ENCODE measurements around the gene TRDN. TPM values are rescaled to one million over a fixed set of nuclear protein-coding genes. Genes with fewer than 3 reads are reported as not detected.
"Not testable (repeated sequence)": the region's sequence is repeated elsewhere in the genome, so short reads cannot be mapped to it uniquely, and the experiment has no call there.

The TRDN gene
- total RNA-seq, 5 donors from 2014 or later (not counting 1 experiment from before 2014, with no cell fraction given): not detected

DNA sequence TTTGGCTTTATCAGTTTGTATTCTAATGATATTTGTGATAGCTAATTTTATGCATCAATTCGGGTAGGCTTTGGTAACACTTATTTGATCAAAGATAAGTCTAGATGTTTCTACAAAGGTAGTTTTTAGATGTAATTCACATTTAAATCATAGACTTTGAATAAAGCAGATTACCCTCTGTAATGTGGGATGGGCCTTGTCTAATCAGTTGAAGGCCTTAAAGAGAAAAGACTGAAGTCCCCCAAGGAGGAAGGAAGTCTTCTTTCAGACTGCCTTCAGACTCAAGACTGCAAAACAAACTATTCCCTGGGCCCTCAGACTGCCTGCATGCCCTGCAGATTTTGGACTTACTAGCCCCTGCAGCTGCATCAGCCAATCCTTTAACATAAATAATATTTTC lies 178.5 kb downstream of the TRDN start:
- WGBS (ENCODE audit: insufficient coverage): no CpG with 5 or more reads among the region's 1 CpG
- CTCF ChIA-PET: no interaction called here
- H3K36me3 Mint-ChIP-seq: no peaks in the 10 kb centered on the region

GRCh38 chr6:123456836-123457235 lies 179.9 kb downstream of the TRDN start:
- ATAC-seq (replicated peaks in 1 of 4) (no peak), DNase-seq (no peak)
- H3K27me3 ChIP-seq (replicated peaks in 1 of 2; ENCODE audit: control insufficient read depth in 2 of 2, extremely low read depth in 1 of 2, insufficient read depth in 2 of 2, low read length in 1 of 2): no peaks in the 10 kb centered on the region
- Mint-ChIP-seq H3K36me3 (no peaks in the 10 kb centered on the region), H3K9me3 (peaks cover 3 to 17% (median 4%) of the 10 kb centered on the region in 3 donors), H3K4me3 (no peak overlapping the region), H3K27me3 (no peaks in the 10 kb centered on the region), H3K4me1 (no peaks in the 10 kb centered on the region), H3K27ac (no peak overlapping the region)
- WGBS (ENCODE audit: insufficient coverage): no CpG with 5 or more reads among the region's 3 CpGs
- no peaks in the 10 kb centered on the region for H3K4me1 ChIP-seq (ENCODE audit: control insufficient read depth in 1 of 2, extremely low read depth in 1 of 2, insufficient read depth in 2 of 2, low read length in 2 of 2)
- CTCF ChIA-PET: interaction anchor here in 1 of 2 donors (0.6 kb wide), 1 partner anchor 200 kb away, joined by 4 read pairs; no protein-coding TSS in a partner anchor
- POLR2A ChIA-PET: no interaction called here
- H3K4me3 ChIP-seq (ENCODE audit: control insufficient read depth in 1 of 2, extremely low read depth in 1 of 2, low read length in 1 of 2): no peak overlapping the region
- no peaks in the 10 kb centered on the region for H3K36me3 ChIP-seq (ENCODE audit: control insufficient read depth in 2 of 2, extremely low read depth in 1 of 2, insufficient read depth in 1 of 2, low read length in 1 of 2)
- no peak overlapping the region for H3K27ac ChIP-seq (ENCODE audit: low read length)
- H3K9me3 ChIP-seq: no peaks in the 10 kb centered on the region

More for the DNA sequence above, 178.5 kb downstream of the TRDN start:
- Mint-ChIP-seq H3K9me3 (peaks cover 3 to 6% (median 4%) of the 10 kb centered on the region in 3 donors), H3K27ac (no peak overlapping the region), H3K4me1 (no peaks in the 10 kb centered on the region), H3K27me3 (no peaks in the 10 kb centered on the region), H3K4me3 (no peak overlapping the region)
- H3K27ac ChIP-seq (ENCODE audit: low read length): no peak overlapping the region
- no peaks in the 10 kb centered on the region for H3K36me3 ChIP-seq (ENCODE audit: control insufficient read depth in 2 of 2, extremely low read depth in 1 of 2, insufficient read depth in 1 of 2, low read length in 1 of 2)
- DNase-seq: no peak
- H3K4me1 ChIP-seq (ENCODE audit: control insufficient read depth in 1 of 2, extremely low read depth in 1 of 2, insufficient read depth in 2 of 2, low read length in 2 of 2): no peaks in the 10 kb centered on the region
- no peaks in the 10 kb centered on the region for H3K27me3 ChIP-seq (replicated peaks in 1 of 2; ENCODE audit: control insufficient read depth in 2 of 2, extremely low read depth in 1 of 2, insufficient read depth in 2 of 2, low read length in 1 of 2)
- no peaks in the 10 kb centered on the region for H3K9me3 ChIP-seq
- POLR2A ChIA-PET: no interaction called here
- H3K4me3 ChIP-seq (ENCODE audit: control insufficient read depth in 1 of 2, extremely low read depth in 1 of 2, low read length in 1 of 2): no peak overlapping the region
- ATAC-seq (replicated peaks in 1 of 4): no peak

DNA sequence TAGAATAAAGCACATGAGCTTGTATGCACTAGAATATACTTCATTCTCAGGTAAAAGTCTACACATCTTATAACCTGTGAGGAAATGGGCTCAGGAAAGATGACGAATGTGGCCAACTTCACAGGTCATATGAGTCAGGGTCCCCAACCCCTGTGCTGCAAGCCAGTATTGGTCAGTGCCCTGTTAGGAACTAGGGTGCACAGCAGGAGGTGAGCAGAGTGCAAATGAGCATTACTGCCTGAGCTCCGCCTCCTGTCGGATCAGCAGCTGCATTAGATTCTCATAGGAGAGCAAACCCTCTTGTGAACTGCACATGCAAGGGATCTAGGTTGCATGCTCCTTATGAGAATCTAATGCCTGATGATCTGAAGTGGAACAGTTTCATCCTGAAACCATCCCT lies 182.3 kb downstream of the TRDN start:
- no peaks in the 10 kb centered on the region for H3K4me1 Mint-ChIP-seq
- Histone ChIP-seq H3K9me3 (no peaks in the 10 kb centered on the region), H3K27me3 (replicated peaks in 1 of 2; ENCODE audit: control insufficient read depth in 2 of 2, extremely low read depth in 1 of 2, insufficient read depth in 2 of 2, low read length in 1 of 2) (no peaks in the 10 kb centered on the region), H3K4me3 (ENCODE audit: control insufficient read depth in 1 of 2, extremely low read depth in 1 of 2, low read length in 1 of 2) (no peak overlapping the region), H3K4me1 (ENCODE audit: control insufficient read depth in 1 of 2, extremely low read depth in 1 of 2, insufficient read depth in 2 of 2, low read length in 2 of 2) (no peaks in the 10 kb centered on the region), H3K36me3 (ENCODE audit: control insufficient read depth in 2 of 2, extremely low read depth in 1 of 2, insufficient read depth in 1 of 2, low read length in 1 of 2) (no peaks in the 10 kb centered on the region), H3K27ac (ENCODE audit: low read length) (no peak overlapping the region)
- ATAC-seq (replicated peaks in 1 of 4) (no peak), DNase-seq (no peak)
- no peaks in the 10 kb centered on the region for H3K27me3 Mint-ChIP-seq
- no peak overlapping the region for H3K27ac Mint-ChIP-seq
- 90% methylated on average over 3 of the region's 3 CpGs for WGBS (ENCODE audit: insufficient coverage)
- no peaks in the 10 kb centered on the region for H3K36me3 Mint-ChIP-seq
- ChIA-PET POLR2A (no interaction called here), CTCF (no interaction called here)
- peaks cover 4 to 18% (median 8%) of the 10 kb centered on the region in 3 donors for H3K9me3 Mint-ChIP-seq
- no peak overlapping the region for H3K4me3 Mint-ChIP-seq

DNA sequence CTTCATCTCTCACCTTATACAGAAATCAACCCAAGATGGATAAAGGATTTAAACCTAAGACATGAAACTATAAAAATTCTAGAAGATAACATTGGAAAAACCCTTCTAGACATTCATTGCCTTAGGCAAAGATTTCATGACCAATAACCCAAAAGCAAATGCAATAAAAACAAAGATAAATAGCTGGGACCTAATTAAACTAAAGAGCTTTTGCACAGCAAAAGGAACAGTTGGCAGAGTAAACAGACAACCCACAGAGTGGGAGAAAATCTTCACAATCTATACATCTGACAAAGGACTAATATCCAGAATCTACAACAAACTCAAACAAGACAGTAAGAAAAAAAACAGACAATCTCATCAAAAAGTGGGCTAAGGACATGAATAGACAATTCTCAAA lies 183.7 kb downstream of the TRDN start:
- H3K27ac ChIP-seq (ENCODE audit: low read length); H3K4me1 Mint-ChIP-seq; ATAC-seq (replicated peaks in 1 of 4); H3K27ac Mint-ChIP-seq; POLR2A ChIA-PET; DNase-seq; H3K36me3 ChIP-seq (ENCODE audit: control insufficient read depth in 2 of 2, extremely low read depth in 1 of 2, insufficient read depth in 1 of 2, low read length in 1 of 2); H3K4me3 ChIP-seq (ENCODE audit: control insufficient read depth in 1 of 2, extremely low read depth in 1 of 2, low read length in 1 of 2); H3K27me3 Mint-ChIP-seq; CTCF ChIA-PET; H3K9me3 ChIP-seq; H3K4me1 ChIP-seq (ENCODE audit: control insufficient read depth in 1 of 2, extremely low read depth in 1 of 2, insufficient read depth in 2 of 2, low read length in 2 of 2); H3K27me3 ChIP-seq (replicated peaks in 1 of 2; ENCODE audit: control insufficient read depth in 2 of 2, extremely low read depth in 1 of 2, insufficient read depth in 2 of 2, low read length in 1 of 2); H3K36me3 Mint-ChIP-seq; H3K4me3 Mint-ChIP-seq: not testable (repeated sequence)
- peaks cover 6 to 26% (median 8%) of the 10 kb centered on the region in 3 donors for H3K9me3 Mint-ChIP-seq

- ATAC-seq (replicated peaks in 1 of 4): no peak
- H3K4me1 Mint-ChIP-seq: no peaks in the 10 kb centered on the region
- no peaks in the 10 kb centered on the region for H3K4me1 ChIP-seq (ENCODE audit: control insufficient read depth in 1 of 2, extremely low read depth in 1 of 2, insufficient read depth in 2 of 2, low read length in 2 of 2)
- H3K27me3 Mint-ChIP-seq: no peaks in the 10 kb centered on the region
- H3K4me3 ChIP-seq (ENCODE audit: control insufficient read depth in 1 of 2, extremely low read depth in 1 of 2, low read length in 1 of 2): no peak overlapping the region
- H3K9me3 ChIP-seq: no peaks in the 10 kb centered on the region
- CTCF ChIA-PET: no interaction called here
- H3K9me3 Mint-ChIP-seq: peaks cover 5 to 26% (median 8%) of the 10 kb centered on the region in 3 donors
- no peaks in the 10 kb centered on the region for H3K27me3 ChIP-seq (replicated peaks in 1 of 2; ENCODE audit: control insufficient read depth in 2 of 2, extremely low read depth in 1 of 2, insufficient read depth in 2 of 2, low read length in 1 of 2)
- no peaks in the 10 kb centered on the region for H3K36me3 Mint-ChIP-seq
- no peaks in the 10 kb centered on the region for H3K36me3 ChIP-seq (ENCODE audit: control insufficient read depth in 2 of 2, extremely low read depth in 1 of 2, insufficient read depth in 1 of 2, low read length in 1 of 2)
- no peak overlapping the region for H3K4me3 Mint-ChIP-seq
- H3K27ac Mint-ChIP-seq: no peak overlapping the region
- POLR2A ChIA-PET: no interaction called here
- no peak overlapping the region for H3K27ac ChIP-seq (ENCODE audit: low read length)
- DNase-seq: no peak
- 64% methylated on average over 2 of the region's 7 CpGs for WGBS (ENCODE audit: insufficient coverage)
Measured at GRCh38 chr6:123448306-123448884, 188.4 kb downstream of the TRDN start.

GRCh38 chr6:123447315-123447937 lies 189.3 kb downstream of the TRDN start:
- DNase-seq (no peak), ATAC-seq (replicated peaks in 1 of 4) (no peak)
- H3K27ac Mint-ChIP-seq: no peak overlapping the region
- H3K9me3 ChIP-seq: no peaks in the 10 kb centered on the region
- no peaks in the 10 kb centered on the region for H3K36me3 ChIP-seq (ENCODE audit: control insufficient read depth in 2 of 2, extremely low read depth in 1 of 2, insufficient read depth in 1 of 2, low read length in 1 of 2)
- no peaks in the 10 kb centered on the region for H3K4me1 Mint-ChIP-seq
- H3K4me3 Mint-ChIP-seq: no peak overlapping the region
- H3K27me3 Mint-ChIP-seq: no peaks in the 10 kb centered on the region
- H3K4me3 ChIP-seq (ENCODE audit: control insufficient read depth in 1 of 2, extremely low read depth in 1 of 2, low read length in 1 of 2): no peak overlapping the region
- no peaks in the 10 kb centered on the region for H3K4me1 ChIP-seq (ENCODE audit: control insufficient read depth in 1 of 2, extremely low read depth in 1 of 2, insufficient read depth in 2 of 2, low read length in 2 of 2)
- POLR2A ChIA-PET: no interaction called here
- no peaks in the 10 kb centered on the region for H3K36me3 Mint-ChIP-seq
- H3K27ac ChIP-seq (ENCODE audit: low read length): no peak overlapping the region
- H3K27me3 ChIP-seq (replicated peaks in 1 of 2; ENCODE audit: control insufficient read depth in 2 of 2, extremely low read depth in 1 of 2, insufficient read depth in 2 of 2, low read length in 1 of 2): no peaks in the 10 kb centered on the region
- WGBS (ENCODE audit: insufficient coverage): no CpG with 5 or more reads among the region's 4 CpGs
- H3K9me3 Mint-ChIP-seq: peaks cover 5 to 21% (median 8%) of the 10 kb centered on the region in 3 donors
- CTCF ChIA-PET: no interaction called here
